Measurements from ENCODE around the gene CTH. TPM values are rescaled to one million over a fixed set of nuclear protein-coding genes. Genes with fewer than 3 reads are reported as not detected.
A peak's percentile ranks its signal among the peaks of the same experiment; 100 is the strongest.
"Not testable (repeated sequence)": the region's sequence is repeated elsewhere in the genome, so short reads cannot be mapped to it uniquely, and the experiment has no call there.

Gene CTH
- total RNA-seq: 5.0 TPM
- long read RNA-seq, partial matches to known transcripts: 0 of 2 reads
- long read RNA-seq, other reads (novel, unspliced or antisense): 0 of 2 reads

GRCh38 chr1:70410604-70411359 is at the start of gene CTH:
CTH (plus strand) TSS chr1:70411268; CDS start chr1:70411416, 148 bp downstream.
- Histone ChIP-seq H3K27me3 (ENCODE audit: low read depth) (no peaks in the 10 kb centered on the region), H3K9me3 (no peaks in the 10 kb centered on the region), H3K4me3 (peak within 1 kb of the TSS; percentile 69), H3K4me1 (peaks cover 13% of the 10 kb centered on the region), H3K36me3 (no peaks in the 10 kb centered on the region), H3K27ac (peak within 1 kb of the TSS; percentile 97)
- TF ChIP-seq CTCF (IDR thresholded peaks at IDR 0.05): no peak
- DNase-seq: peak; percentile 96
- ATAC-seq: peak; percentile 100
- intact Hi-C loops (cut with DNase I): no loop called here

- intact Hi-C loops (cut with DNase I): no loop called here
- ATAC-seq (no peak), DNase-seq (no peak)
- H3K4me1 ChIP-seq: no peaks in the 10 kb centered on the region
- no peak overlapping the region for H3K4me3 ChIP-seq
- TF ChIP-seq CTCF (IDR thresholded peaks at IDR 0.05): no peak
- H3K27ac ChIP-seq: no peak overlapping the region
- H3K27me3 ChIP-seq (ENCODE audit: low read depth): no peaks in the 10 kb centered on the region
- H3K36me3 ChIP-seq: no peaks in the 10 kb centered on the region
- no peaks in the 10 kb centered on the region for H3K9me3 ChIP-seq
These were observed 49.2 kb upstream of the CTH start for GRCh38 chr1:70361727-70362398.

GRCh38 chr1:70364439-70364838 is 46.6 kb upstream of the CTH start:
- no peak for TF ChIP-seq CTCF (IDR thresholded peaks at IDR 0.05)
- ATAC-seq: no peak
- Histone ChIP-seq H3K27ac (no peak overlapping the region), H3K9me3 (no peaks in the 10 kb centered on the region), H3K4me1 (no peaks in the 10 kb centered on the region), H3K27me3 (ENCODE audit: low read depth) (no peaks in the 10 kb centered on the region), H3K36me3 (no peaks in the 10 kb centered on the region), H3K4me3 (no peak overlapping the region)
- DNase-seq: no peak
- intact Hi-C loops (cut with DNase I): no loop called here

- DNase-seq; H3K4me1 ChIP-seq; H3K27me3 ChIP-seq (ENCODE audit: low read depth); ATAC-seq; H3K4me3 ChIP-seq; H3K9me3 ChIP-seq; H3K27ac ChIP-seq; H3K36me3 ChIP-seq; intact Hi-C loops (cut with DNase I): not testable (repeated sequence)
These were observed 44.6 kb upstream of the CTH start for GRCh38 chr1:70366425-70366952.

- H3K36me3 ChIP-seq; H3K4me3 ChIP-seq; DNase-seq; H3K27ac ChIP-seq; intact Hi-C loops (cut with DNase I); H3K9me3 ChIP-seq; H3K27me3 ChIP-seq (ENCODE audit: low read depth); H3K4me1 ChIP-seq; ATAC-seq: not testable (repeated sequence)
These were observed 44.1 kb upstream of the CTH start for GRCh38 chr1:70366997-70367396.

- H3K27me3 ChIP-seq (ENCODE audit: low read depth); H3K36me3 ChIP-seq; H3K4me1 ChIP-seq; H3K27ac ChIP-seq; H3K4me3 ChIP-seq; intact Hi-C loops (cut with DNase I); ATAC-seq; DNase-seq; H3K9me3 ChIP-seq: not testable (repeated sequence)
These were observed 43.7 kb upstream of the CTH start for GRCh38 chr1:70367397-70367796.

- ATAC-seq; intact Hi-C loops (cut with DNase I); DNase-seq; H3K4me3 ChIP-seq; H3K36me3 ChIP-seq; H3K9me3 ChIP-seq; H3K4me1 ChIP-seq; H3K27me3 ChIP-seq (ENCODE audit: low read depth); H3K27ac ChIP-seq: not testable (repeated sequence)
These were observed 39.5 kb upstream of the CTH start for GRCh38 chr1:70371586-70371985.

Measured in lower lobe of right lung (tissue), 2 donors.